SHP77 (cell line): ENCODE results near the gene USP46.

ENCODE experiments used
- DNase-seq, 2 experiments: peaks; one replicate each; lab custom pipeline; 2025; lab: John Stamatoyannopoulos, UW

Gene USP46

DNA sequence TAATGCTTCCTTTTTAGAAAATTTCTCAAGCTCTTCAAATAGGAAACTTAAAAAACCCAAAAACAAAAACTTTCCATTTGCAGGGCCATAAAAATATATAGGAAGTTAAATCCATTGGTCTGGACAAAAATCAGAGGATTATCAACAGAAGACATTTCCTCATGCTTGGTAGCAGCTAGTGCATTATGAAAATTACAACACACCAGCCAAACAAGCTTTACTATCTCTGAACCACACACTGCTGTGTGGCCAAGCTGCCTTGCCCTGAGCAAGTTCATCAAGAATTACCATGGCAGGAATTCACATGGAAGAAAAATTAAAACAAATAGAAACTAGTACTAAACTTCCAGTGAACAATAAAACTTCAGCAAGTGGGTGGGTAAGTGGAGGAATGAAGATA lies 3.6 kb downstream of the USP46 start:
- no peak for DNase-seq

DNA sequence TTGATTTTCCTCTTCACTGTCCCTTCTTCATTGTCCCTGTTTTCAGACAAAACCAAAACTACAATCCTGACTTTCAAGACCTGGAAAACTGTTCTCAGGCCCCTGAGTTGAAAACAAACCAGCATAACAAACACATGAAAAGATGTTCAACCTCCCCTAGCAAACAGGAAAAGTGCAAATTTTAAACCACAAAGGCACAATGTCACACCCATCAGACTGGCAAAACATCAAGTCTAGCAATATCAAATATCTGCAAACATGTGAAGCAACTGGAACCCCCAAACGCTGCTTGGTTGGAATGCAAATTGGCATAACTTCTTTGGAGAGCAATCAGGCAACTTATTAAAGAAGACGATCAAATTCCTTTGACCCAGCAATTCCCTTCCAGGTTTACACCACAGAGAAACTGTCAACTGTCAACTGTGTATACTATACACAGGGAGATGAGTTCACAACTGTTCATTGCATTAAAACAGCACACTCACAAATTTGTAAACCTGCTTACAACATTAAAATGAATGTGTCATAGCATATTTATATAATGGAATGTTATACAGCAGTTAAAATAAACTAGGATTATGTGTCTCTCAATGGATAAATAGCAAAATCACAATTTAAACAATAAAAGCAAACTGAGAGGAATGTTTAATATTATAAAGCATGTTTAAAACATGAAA lies 7.0 kb downstream of the USP46 start:
- DNase-seq, result no peak

DNA sequence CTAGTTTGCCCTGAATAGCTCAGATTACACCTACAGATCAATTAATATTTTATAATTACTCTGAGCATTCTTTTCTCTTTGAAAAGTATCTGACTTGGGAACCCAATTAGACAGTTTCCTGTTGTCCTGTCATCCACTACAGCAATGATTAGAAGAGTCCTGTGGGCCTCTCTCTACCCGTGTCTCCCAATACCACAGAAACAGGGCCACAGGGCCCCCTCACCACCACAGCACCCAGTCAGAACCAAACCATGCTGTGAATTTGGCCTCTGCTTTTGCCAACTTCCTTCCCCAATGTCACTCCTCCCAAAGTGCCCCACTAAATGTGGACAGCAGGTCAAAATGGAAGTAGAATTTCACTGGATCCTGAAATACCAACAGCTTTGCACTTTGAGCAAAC lies 10.3 kb downstream of the USP46 start:
- DNase-seq, result no peak

DNA sequence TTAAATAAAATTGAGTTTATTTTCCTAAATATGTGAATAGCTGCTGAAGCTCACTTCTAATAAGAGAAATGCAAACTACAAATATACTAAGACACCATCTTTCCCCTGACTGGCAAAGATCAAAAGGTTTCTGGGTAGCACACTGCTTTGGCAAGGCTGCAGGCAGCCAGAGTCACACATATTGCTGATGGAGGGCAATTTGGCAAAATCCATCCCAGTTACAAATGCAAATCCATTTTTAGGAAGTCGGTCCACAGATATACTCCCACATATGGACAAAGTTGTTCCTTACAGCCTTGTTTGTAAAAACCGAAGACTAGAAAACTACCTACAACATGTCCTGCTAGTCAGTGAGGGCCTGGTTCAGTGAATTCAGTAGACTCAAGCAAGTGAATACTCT lies 12.4 kb downstream of the USP46 start:
- no peak for DNase-seq

DNA sequence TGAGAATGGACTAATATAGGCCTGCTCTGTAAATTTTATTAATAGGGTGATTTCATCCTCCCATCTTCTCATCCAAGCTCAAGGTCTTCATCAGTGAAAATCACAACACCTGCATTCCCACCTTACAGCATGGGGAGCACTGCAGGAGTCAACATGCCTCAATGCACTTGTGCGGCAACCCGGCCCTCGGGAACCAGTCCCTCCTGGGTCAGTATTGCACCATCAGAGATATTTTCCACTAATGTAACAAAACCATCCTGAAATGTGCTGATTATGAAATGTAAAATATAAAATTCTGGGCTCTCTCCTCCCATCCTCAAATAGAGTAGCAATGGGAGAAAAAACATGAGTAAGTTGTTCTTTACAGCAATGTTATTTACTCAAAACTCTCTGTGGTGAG lies 13.0 kb downstream of the USP46 start:
- no peak for DNase-seq

DNA sequence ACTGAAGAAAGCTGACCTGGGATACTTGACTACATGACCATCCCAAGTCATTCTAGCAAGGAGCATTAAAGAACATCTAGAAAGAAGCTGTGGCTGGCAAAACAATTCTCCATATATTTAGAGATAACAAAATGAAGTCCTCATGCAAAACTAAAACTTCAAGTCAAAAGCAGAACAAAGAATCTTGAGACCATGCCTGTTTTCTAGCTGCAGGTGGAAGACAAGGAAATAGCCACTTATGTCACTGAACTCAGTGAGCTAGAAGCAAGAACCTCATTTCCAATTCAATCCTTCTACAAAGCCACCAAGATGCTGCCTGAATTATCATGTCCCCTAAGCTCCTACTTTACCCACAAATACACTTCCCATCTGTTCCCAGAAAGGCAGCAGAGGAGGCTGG lies 13.8 kb downstream of the USP46 start:
- DNase-seq, result no peak

DNA sequence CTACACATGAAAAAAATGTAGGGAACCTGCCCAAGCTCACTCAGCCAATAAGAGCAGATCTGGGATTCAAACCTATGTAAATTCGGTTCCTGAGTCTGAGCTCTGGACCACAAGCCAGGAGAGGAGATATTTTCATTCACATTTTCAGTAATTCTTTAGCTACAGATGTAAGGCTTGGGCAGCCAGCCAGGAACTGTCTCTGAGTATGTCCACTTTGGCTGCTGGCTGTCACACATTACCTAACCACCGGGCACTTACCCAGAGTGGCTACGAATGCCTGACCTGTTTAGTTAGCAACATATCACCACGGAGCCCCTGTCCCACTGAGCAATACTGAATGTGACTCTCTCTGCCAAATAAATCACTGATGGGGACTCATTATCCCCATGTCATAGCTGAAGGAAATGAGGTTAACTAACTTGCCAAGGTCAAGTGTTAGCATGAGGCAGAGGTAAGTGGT lies 15.3 kb downstream of the USP46 start:
- peak; percentile 81 to 82 for DNase-seq

DNA sequence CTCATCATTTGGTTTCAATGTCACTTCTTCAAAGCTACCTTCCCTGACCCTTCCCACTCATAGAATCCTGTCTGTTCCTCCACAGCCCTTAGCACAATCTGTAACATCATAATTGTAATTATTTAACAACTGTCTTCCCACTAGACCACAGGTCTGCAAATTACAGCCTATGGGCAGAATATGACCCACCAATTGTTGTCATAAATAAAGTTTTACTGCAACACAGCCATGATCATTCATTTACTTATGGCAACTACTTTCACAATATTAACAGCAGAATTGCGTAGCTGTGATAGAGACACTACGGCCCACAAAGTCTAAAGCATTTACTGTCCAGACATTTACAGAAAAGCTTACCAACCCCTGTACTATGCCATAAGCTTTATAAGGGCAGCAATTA lies 15.9 kb downstream of the USP46 start:
- DNase-seq, result no peak

DNA sequence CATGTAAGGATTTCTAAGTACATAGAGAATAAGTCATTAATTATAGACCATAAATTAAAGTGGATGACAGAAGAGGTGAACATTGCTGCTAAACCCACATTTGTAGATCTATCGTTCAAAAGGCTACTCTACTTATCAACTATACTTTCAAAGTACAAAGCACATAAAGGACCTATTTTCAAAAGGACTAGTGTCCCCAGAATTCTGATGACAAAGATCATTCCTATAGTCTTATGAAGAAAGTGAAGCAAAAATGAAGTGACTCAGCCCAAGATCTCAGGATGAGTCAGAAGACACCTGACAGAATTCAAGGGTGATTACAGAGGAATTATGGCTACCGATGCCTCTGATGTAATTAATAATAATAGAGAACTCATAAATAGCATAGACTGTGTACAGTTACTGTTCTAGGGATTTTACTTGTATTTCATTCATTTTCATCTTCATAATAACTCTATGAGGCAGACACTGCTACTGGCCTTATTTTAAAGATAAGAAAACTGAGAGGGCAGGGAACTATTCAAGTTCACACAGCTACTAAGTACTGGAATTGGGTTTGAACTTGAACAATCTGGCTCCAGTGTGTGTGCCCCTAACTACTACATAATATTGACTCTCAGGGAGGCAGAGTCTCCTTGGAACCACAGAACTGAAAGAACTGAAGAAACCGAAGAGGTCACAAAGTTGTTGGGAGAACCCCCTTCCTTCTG lies 17.1 kb downstream of the USP46 start:
- no peak for DNase-seq

DNA sequence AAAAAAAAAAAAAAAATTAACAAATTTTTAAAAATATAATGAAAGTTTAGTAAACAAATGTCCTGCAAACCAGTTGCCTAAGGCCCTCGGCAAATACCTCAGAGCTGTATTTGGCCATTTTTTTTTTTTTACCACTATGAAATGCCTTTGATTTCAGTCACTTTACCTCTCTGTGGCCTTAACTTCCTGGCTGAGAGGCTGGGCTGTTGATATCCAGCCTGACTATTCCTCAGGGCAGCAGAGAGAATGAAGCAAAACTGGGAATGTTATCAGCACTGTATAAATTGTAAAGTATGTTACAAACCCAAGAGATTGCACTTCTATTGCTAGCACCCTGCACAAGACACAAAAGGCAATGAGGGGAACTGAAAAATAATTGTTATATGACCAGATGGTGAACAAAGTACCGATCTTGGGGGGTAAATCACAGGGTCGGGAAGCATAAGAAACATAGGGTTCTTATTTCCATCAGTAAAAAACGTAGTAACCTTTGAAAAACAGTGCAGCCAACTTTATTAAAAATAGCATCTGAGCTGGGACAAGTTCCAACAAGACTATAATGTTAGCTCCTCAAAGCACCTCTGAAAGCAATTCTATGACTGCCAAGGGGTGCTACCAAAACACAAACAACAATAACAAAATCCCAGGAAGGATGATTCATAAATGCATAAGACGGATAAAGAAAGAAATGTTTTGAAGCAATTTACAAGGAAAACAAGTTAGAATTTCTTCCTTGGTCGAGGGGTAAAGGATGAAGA lies 18.1 kb downstream of the USP46 start:
- DNase-seq, result no peak

DNA sequence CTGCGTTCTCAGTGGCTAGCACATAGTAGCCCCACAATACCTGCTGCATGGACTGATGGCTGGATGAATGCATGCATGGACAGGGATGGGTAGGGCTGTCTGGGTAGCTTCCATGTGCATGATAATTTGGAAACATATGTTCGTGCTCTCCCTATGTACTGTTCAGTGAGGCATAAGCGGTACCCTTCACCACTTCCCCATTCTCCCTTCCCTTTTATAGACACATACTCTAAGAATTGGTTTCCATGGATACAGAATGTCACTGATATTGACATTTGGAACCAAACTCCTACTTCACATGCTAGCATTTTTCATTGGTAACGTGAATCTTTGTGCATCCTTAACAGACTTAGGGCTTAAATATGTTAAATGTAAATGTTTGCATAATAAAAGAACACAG lies 20.4 kb downstream of the USP46 start:
- no peak for DNase-seq

DNA sequence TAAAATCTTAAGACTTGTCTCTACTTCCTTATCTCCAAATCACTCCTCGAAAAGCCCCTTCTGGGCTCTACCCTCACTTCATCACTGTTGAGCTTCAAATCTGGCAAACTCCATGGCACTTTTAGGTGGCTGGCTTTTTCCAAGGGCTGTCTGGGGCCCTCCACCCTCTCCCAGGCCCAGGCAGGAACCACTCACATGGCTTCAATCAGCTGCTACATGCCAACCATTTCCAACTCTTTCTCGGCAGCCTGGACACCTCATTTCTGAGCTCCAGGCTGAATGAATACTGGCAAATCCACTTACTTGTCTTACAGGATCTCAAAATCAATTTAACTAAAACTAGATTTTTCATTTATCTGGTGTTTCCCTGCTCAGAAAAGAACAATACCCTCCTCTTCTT lies 22.0 kb downstream of the USP46 start:
- no peak for DNase-seq

DNA sequence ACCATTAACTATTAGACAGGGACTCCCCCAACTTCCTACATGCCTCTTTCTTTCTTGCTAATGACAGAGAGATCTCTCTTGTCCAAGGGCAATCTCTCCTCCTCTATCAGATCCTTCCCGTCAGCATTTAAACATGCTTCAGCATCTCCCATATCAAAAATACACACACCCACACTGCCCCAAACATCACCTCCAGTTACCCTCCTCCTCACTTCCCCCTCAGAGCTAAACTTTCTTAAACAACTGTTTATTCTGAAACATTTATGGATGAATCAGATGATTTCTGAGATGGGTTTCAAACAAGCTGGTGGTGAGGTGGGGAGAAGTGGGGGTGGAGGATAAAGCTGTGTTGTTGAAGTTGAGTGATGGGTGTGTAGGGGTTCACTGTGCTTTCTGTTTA lies 23.5 kb downstream of the USP46 start:
- DNase-seq, result no peak

DNA sequence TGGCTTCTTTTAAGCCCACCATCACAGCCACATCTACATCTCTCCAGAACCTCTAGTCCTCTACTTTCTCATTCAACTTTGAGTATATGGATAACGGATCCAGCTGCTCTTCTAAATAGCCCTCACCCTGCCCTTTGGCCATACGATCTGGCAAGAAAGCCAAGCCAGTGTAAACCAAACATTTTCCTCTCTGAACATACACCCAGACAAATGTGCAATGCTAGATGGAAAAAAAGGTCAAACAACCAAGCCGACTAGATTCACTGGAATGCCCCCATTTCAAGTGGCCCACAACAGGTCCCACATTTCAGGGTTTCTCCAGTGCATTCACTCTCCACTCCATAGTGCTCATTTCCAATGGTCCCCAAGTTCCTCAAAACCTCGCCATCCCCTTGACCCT lies 24.0 kb downstream of the USP46 start:
- DNase-seq, result no peak

DNA sequence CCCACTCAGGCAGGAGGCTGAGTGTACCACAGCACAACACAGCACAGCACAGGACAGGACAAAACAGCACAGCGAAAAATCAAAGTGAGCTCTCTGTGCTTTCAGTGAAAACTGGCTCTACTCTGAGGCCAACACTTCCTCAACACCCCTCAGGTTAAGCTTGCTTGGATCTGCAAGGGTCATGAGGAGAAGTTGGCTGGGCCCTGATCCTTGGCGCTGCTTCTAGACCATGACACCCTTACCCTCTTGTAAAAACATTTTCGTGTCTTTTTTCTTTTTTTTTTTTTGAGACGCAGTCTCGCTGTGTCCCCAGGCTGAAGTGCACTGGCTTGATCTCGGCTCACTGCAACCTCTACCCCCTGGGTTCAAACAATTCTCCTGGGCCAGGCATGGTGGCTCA lies 25.3 kb downstream of the USP46 start:
- no peak for DNase-seq

DNA sequence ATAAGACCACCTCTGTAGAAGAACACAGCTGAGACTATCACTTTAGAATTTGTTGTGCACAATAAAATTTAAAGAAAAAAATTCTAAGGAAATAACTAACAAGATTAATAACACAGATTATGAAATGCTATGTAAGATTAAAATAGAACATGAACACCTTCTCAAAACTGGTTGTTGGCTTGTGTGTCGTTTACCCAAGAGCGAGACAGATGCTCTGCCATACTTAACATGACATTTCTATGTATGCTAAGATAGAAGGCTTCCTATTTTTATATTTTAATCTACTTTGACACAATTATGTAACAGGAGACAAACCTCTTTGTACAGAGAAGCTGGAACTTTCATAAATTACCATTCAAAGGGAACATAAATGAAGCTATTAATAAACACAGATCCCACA lies 30.1 kb downstream of the USP46 start:
- DNase-seq, result no peak

DNA sequence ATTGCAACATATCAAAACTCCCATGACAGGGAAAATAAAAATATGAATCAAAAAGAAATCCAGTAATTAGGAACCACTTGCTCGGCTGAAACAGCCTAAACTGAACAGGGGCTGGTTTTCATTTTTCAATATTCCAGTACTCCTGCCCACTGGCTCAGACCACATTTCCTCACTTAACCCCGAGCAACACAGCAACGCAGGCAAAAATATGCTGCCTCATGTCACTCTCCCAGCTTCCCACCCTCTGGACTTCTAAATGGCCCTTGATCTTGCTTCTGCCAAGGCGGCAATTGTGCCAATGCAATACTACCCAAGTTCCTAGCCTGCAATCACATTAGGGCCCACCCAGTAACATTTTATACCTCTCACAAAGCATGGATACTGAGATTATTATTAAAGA lies 30.6 kb downstream of the USP46 start:
- DNase-seq, result no peak

DNA sequence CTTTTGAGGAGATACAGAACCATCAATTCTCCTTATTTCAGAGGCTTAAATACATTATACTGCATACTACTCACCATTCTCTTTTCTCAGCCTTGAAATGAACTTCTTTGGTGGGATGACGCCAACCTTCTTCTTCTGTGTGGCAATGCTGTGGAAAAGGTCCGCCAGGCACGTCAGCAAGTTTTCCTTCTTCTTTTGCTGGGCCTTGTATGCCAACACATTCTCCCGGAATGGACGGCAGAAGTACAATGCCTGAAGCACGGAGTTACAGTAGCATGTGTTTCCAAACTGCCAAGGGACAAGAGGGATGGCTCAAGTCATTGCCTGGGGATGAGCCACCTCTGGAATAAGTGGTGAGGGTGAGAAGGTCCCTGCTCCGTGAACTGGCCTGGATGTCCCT lies 31.2 kb downstream of the USP46 start:
- DNase-seq, result no peak

DNA sequence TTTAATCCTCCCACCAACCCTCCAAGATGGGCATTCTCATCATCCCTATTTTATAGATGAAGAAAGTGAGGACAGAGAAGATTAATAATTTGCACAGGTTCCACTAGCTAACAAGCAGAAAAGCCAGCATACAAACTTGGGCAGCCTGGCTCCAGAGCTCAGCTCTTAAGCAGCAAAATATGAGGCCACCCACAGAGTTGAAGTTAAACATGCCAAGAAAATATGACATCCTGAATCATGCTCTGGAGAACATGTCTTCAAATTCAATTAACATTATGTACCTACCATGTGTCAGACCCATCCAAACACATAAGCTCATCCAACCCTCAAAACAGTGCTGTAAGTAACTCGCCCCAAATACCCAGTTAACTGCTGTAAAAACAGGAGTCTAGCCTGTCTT lies 33.9 kb downstream of the USP46 start:
- DNase-seq, result no peak

DNA sequence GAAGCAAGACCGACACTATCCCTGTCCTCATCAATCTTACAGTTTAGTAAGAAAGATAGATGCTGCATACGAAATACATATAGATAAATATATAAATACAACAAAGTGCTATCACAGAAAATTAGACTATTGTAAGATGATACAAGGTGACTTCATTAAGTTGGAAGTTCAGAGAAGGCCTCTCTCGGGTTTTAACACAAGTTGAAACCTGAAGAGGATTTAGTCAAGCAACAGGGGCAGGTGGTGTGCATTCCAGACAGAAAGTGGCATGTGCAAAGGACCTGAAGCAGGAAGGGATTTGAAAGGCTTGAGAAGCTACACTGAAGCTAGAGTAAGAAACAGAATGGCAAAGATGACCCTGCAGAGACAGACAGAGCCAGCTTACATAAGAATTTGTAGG lies 36.5 kb downstream of the USP46 start:
- no peak for DNase-seq

DNA sequence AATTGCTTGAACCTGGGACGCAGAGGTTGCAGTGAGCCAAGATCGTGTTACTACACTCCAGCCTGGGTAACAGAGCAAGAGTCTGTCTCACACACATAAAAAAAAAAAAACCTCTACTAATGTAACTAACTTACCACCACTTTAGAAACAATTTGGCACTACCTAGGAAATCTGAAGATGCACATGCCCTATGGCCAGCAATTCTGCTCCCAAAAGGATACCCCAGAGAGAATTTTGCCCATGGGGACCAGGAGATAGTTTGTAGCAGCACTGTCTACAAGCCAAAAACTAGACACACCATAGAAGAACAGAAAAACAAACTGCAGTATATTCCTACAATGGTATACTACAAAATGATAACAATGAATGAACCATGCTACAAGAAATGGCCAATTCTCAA lies 37.5 kb downstream of the USP46 start:
- no peak for DNase-seq

DNA sequence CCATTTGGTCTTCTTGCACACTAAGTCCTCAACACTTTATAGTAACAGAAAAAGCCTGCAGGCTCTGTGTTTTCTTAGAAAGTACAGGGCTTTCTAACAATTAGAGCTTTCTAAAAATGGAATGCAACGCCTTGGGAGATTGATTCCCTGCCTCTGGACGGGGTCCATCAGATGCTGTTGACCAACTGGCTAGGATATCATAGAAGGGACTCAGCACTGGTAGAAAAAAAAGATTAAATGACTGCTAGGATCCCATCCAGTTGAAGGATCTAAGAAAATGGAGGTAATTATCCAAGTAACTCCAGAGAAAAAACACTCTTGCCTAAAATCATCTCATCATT lies 39.5 kb downstream of the USP46 start:
- no peak for DNase-seq

DNA sequence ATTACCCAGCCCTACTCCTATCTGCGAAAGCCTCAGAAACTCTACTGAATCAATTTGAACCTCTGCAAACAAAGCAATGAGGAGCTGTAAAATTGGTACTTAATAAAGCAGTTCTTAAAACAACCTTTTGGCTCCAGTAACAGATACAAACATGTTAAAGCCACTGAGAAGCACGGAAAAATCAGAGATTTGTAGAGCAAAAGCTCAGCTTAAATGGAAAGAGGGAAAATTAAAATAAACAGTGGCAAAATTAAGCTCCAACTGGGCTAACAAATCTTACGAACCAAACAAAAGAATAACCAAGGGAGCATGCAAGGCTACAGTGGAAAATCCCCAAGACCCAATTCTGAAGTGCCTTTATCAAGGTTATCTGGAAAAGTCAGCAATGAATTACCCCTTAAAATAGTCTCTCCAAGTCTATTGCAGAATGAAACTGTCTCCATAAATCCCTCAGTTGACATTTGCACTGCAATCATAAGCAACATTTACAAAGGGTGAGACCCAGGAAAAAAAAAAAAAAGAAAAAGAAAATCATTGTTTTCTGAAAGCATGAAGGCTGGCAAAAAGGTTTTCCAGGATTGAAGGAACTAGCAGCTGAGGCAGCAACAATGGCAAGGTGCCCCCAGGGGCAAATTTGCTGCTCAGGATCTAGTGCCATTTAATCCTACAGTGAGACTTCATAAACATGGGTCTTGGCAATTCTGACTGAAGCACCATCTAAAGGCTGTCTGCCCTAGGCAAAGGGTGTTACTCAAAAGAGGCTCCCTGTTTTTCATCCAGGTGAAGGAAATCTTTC lies 40.1 kb downstream of the USP46 start:
- DNase-seq, result no peak
